H4 (cell line): ENCODE measurements around the gene RANBP17. TPM values are rescaled to one million over a fixed set of nuclear protein-coding genes. Genes with fewer than 3 reads are reported as not detected.

ENCODE experiments used
- DNase-seq: peaks from one replicate; pipeline ENCODE4 v3.0.0-alpha.2; 2015; ENCODE audit warnings: low spot score
- total RNA-seq: library from RNA; depleted of rRNA; stranded (reverse); fragments of >200 nt; shearing (Covaris generic); gene quantifications from 2 replicates; pipeline ENCODE4 v1.2.3, GENCODE V29; 2014

Gene RANBP17
- total RNA-seq, 1 experiment from 2014 or later: not detected

GRCh38 chr5:171249460-171249859 lies 387.6 kb downstream of the RANBP17 start:
- DNase-seq: no peak

- no peak for DNase-seq
Observed at GRCh38 chr5:171250738-171251137, 388.9 kb downstream of the RANBP17 start.

- no peak for DNase-seq
Observed at GRCh38 chr5:171251519-171251918, 389.7 kb downstream of the RANBP17 start.

- no peak for DNase-seq
Observed at GRCh38 chr5:171252674-171253073, 390.9 kb downstream of the RANBP17 start.

GRCh38 chr5:171258737-171259415 lies 397.1 kb downstream of the RANBP17 start:
- DNase-seq: no peak

- DNase-seq: no peak
Observed at GRCh38 chr5:171261361-171261760, 399.5 kb downstream of the RANBP17 start.

GRCh38 chr5:171261904-171262303 lies 400.1 kb downstream of the RANBP17 start:
- DNase-seq: no peak

- DNase-seq: no peak
Observed at GRCh38 chr5:171263181-171263580, 401.4 kb downstream of the RANBP17 start.

GRCh38 chr5:171264843-171265242 lies 403.0 kb downstream of the RANBP17 start:
- DNase-seq: no peak

GRCh38 chr5:171268700-171269620 lies 407.1 kb downstream of the RANBP17 start:
- DNase-seq: no peak

- DNase-seq: no peak
Observed at GRCh38 chr5:171269717-171270116, 407.9 kb downstream of the RANBP17 start.

- no peak for DNase-seq
Observed at GRCh38 chr5:171270136-171270535, 408.3 kb downstream of the RANBP17 start.

- no peak for DNase-seq
Observed at GRCh38 chr5:171271798-171272197, 410.0 kb downstream of the RANBP17 start.

- peak; percentile 37 for DNase-seq
Observed at GRCh38 chr5:171272996-171273970, 411.5 kb downstream of the RANBP17 start.

GRCh38 chr5:171275841-171276544 lies 414.2 kb downstream of the RANBP17 start:
- DNase-seq: no peak

- no peak for DNase-seq
Observed at GRCh38 chr5:171283753-171284152, 421.9 kb downstream of the RANBP17 start.

GRCh38 chr5:171285465-171285864 lies 423.6 kb downstream of the RANBP17 start:
- DNase-seq: no peak

GRCh38 chr5:171288066-171288465 lies 426.2 kb downstream of the RANBP17 start:
- peak; percentile 27 for DNase-seq

GRCh38 chr5:171291371-171291770 lies 429.6 kb downstream of the RANBP17 start:
- DNase-seq: no peak

- no peak for DNase-seq
Observed at GRCh38 chr5:171295299-171295698, 433.5 kb downstream of the RANBP17 start.

- DNase-seq: no peak
Observed at GRCh38 chr5:171295801-171296200, 434.0 kb downstream of the RANBP17 start.
